Activated naive CD8-positive, alpha-beta T cell (primary cell): Measurements from ENCODE around the gene LIG1.

Source experiments
- H3K27ac Mint-ChIP-seq: one replicate; pipeline ENCODE4 v1.8.0; 2021; ENCODE audit warnings: mixed read lengths
- H3K27me3 Mint-ChIP-seq: one replicate; pipeline ENCODE4 v1.8.0; 2021; ENCODE audit warnings: mixed read lengths
- H3K36me3 Mint-ChIP-seq: one replicate; pipeline ENCODE4 v1.8.0; 2021; ENCODE audit warnings: mixed read lengths
- H3K4me1 Mint-ChIP-seq: one replicate; pipeline ENCODE4 v1.8.0; 2021; ENCODE audit warnings: low read depth, mixed read lengths
- H3K4me3 Mint-ChIP-seq: one replicate; pipeline ENCODE4 v1.8.0; 2021; ENCODE audit warnings: mild to moderate bottlenecking, mixed read lengths
- H3K9me3 Mint-ChIP-seq: one replicate; pipeline ENCODE4 v1.8.0; 2021; ENCODE audit warnings: low read depth, mixed read lengths

Gene LIG1

GRCh38 chr19:48192750-48193149 is 22.6 kb upstream of the LIG1 start:
- Mint-ChIP-seq H3K4me1 (peaks cover 8% of the 10 kb centered on the region), H3K9me3 (no peaks in the 10 kb centered on the region), H3K27ac (no peak overlapping the region), H3K36me3 (peaks cover 5% of the 10 kb centered on the region), H3K27me3 (no peaks in the 10 kb centered on the region), H3K4me3 (no peak overlapping the region)

DNA sequence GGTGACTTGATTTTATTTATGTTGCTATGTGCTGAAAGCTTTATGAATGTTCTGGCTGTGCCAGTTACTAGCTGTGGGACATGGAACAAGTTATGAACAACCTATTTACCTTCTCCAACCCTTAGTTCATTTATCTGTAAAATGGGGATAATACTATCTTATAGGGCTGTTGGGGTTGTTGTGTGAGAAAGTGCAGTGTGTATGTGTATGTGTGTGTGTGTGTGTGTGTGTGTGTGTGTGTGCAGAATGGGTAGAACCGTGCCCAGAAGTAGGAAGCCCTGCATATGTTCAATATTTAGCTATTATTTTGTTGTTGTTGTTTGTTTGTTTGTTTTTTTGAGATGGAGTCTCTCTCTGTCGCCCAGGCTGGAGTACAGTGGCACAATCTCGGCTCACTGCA is 20.7 kb upstream of the LIG1 start:
- Mint-ChIP-seq H3K4me3 (no peak overlapping the region), H3K27me3 (no peaks in the 10 kb centered on the region), H3K4me1 (peaks cover 5% of the 10 kb centered on the region), H3K36me3 (peaks cover 5% of the 10 kb centered on the region), H3K9me3 (no peaks in the 10 kb centered on the region), H3K27ac (no peak overlapping the region)

DNA sequence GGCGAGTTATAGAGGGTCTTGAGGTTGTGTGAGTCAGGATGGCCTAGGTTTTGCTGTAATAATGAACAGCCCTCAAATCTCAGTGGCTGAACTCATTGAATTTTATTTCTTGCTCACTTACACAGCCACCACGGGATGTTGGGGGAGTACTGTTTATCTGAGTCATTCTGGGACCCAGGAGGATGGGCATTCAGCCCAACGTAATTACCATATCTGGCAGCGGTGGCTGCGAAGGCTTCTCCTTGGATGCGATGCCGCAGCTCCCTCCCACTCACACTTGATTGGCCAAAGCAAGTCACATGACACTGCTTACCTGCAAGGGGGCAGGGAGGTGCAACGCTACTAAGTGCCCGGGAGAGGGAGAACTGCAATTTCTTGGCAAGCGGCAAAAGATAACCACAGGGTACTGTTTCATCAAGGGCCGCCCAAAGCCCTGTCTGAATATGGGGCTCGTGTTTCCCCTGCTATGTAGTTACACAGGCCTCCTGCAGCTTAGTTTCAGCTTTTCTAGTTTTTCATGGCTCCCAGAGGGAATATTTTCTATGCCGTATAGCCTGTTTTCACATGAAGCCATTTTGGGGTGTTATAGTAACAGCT is 20.2 kb upstream of the LIG1 start:
- no peak overlapping the region for H3K4me3 Mint-ChIP-seq
- H3K4me1 Mint-ChIP-seq = peaks cover 5% of the 10 kb centered on the region
- H3K27ac Mint-ChIP-seq = no peak overlapping the region
- H3K36me3 Mint-ChIP-seq = peaks cover 5% of the 10 kb centered on the region
- H3K27me3 Mint-ChIP-seq = no peaks in the 10 kb centered on the region
- no peaks in the 10 kb centered on the region for H3K9me3 Mint-ChIP-seq

DNA sequence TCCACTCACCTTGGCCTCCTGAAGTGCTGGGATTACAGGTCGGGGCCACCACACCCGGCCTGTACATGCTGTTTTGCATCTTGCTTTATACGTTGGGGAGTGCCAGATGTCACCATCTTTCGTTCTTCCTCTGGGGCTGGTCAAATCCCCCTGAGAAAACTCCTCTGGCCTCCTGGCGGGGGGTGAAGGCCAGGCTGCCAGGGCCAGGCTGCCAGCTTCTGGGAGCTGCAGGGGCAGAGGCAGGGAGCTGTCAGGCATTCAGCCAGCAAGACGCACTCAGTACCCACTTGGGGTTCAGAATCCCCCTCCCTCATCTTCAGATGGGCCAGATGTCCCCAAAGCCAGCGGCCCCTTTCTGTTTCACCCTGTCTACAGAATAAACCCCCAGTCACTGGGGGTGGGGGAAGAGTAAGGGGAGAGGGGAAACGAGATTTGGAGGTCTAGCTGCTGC is 16.4 kb upstream of the LIG1 start:
- no peak overlapping the region for H3K4me3 Mint-ChIP-seq
- H3K27ac Mint-ChIP-seq = no peak overlapping the region
- H3K9me3 Mint-ChIP-seq = peaks cover 2% of the 10 kb centered on the region
- H3K36me3 Mint-ChIP-seq = peaks cover 9% of the 10 kb centered on the region
- peaks cover 1% of the 10 kb centered on the region for H3K4me1 Mint-ChIP-seq
- no peaks in the 10 kb centered on the region for H3K27me3 Mint-ChIP-seq

GRCh38 chr19:48186015-48186414 is 15.9 kb upstream of the LIG1 start:
- H3K4me1 Mint-ChIP-seq = peaks cover 1% of the 10 kb centered on the region
- peaks cover 7% of the 10 kb centered on the region for H3K9me3 Mint-ChIP-seq
- no peaks in the 10 kb centered on the region for H3K27me3 Mint-ChIP-seq
- H3K4me3 Mint-ChIP-seq = no peak overlapping the region
- peaks cover 13% of the 10 kb centered on the region for H3K36me3 Mint-ChIP-seq
- H3K27ac Mint-ChIP-seq = no peak overlapping the region

DNA sequence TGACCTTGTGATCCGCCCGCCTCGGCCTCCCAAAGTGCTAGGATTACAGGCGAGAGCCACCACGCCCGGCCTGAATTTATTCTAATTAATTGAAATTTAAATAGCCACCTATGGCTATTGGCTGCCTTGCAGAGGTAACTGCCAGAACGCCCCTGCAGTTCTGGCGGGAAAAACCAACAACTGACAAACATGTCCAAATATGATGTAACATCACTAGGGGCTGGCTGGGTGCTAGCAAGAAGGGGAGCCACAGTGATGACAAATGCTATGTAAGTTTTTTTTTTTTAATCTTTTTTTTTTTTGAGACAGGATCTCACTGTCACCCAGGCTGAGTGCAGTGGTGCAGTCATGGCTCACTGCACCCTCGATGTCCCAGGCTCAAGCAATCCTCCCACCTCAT is 13.2 kb upstream of the LIG1 start:
- H3K9me3 Mint-ChIP-seq = peaks cover 7% of the 10 kb centered on the region
- H3K27ac Mint-ChIP-seq = no peak overlapping the region
- H3K4me1 Mint-ChIP-seq = no peaks in the 10 kb centered on the region
- no peaks in the 10 kb centered on the region for H3K27me3 Mint-ChIP-seq
- H3K4me3 Mint-ChIP-seq = no peak overlapping the region
- peaks cover 16% of the 10 kb centered on the region for H3K36me3 Mint-ChIP-seq

GRCh38 chr19:48182434-48182833 is 12.3 kb upstream of the LIG1 start:
- no peaks in the 10 kb centered on the region for H3K27me3 Mint-ChIP-seq
- H3K36me3 Mint-ChIP-seq = peaks cover 13% of the 10 kb centered on the region
- H3K4me1 Mint-ChIP-seq = no peaks in the 10 kb centered on the region
- H3K27ac Mint-ChIP-seq = no peak overlapping the region
- peaks cover 7% of the 10 kb centered on the region for H3K9me3 Mint-ChIP-seq
- H3K4me3 Mint-ChIP-seq = no peak overlapping the region

- Mint-ChIP-seq H3K36me3 (peaks cover 17% of the 10 kb centered on the region), H3K9me3 (peaks cover 7% of the 10 kb centered on the region), H3K27ac (no peak overlapping the region), H3K4me3 (no peak overlapping the region), H3K27me3 (no peaks in the 10 kb centered on the region), H3K4me1 (no peaks in the 10 kb centered on the region)
Observed at GRCh38 chr19:48181505-48181904, 11.4 kb upstream of the LIG1 start.

DNA sequence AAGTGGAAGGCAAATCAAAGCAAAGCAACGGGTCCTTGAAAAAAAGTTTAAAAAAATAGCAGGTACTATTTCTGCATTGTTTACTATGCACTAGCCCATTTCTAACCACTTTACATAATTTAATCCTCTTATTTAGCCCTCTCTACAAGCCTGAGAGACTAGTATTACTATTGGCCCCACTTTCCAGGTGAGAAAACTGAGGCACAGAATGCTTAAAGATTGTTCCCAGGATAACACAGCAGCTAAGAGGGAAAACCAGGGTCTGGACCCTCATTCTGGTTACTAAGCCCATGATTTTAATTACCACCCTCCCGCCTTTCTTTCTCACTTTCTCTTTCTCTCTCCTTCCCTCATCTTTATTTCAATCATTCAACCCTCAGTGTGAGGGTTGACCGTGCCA is 6.1 kb upstream of the LIG1 start:
- H3K27me3 Mint-ChIP-seq = no peaks in the 10 kb centered on the region
- no peak overlapping the region for H3K4me3 Mint-ChIP-seq
- no peak overlapping the region for H3K27ac Mint-ChIP-seq
- peaks cover 15% of the 10 kb centered on the region for H3K36me3 Mint-ChIP-seq
- H3K9me3 Mint-ChIP-seq = peaks cover 2% of the 10 kb centered on the region
- H3K4me1 Mint-ChIP-seq = peaks cover 2% of the 10 kb centered on the region

GRCh38 chr19:48175578-48175977 is 5.4 kb upstream of the LIG1 start:
- Mint-ChIP-seq H3K27me3 (no peaks in the 10 kb centered on the region), H3K4me1 (peaks cover 7% of the 10 kb centered on the region), H3K4me3 (no peak overlapping the region), H3K36me3 (peaks cover 15% of the 10 kb centered on the region), H3K27ac (no peak overlapping the region), H3K9me3 (no peaks in the 10 kb centered on the region)

DNA sequence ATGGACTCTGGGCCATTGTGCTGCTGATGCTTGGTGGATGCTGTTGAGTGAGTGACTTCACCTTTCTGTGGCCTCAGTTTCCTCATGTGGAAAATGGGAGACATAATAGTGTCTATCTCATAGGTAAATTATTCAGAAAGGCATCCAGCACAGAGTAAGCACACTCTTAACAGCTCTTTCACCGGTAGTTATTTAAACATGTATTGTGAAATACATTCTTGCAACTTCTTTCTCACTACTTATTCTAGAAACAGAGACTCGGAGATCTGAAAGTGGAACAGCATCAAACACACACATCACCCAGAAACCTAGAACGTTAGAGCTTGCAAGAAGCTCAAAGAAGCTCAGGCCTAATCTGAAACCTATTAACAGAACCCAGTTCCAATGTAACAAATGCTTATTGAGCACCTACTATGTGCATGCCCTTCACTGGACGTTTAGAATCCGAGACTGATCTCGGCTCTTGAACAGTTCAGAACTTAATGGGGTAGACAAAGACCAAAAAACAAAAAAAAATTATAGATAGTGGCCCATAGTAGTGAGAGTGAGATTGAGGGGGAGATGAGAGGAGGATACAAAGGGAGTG is 4.4 kb upstream of the LIG1 start:
- no peak overlapping the region for H3K4me3 Mint-ChIP-seq
- no peaks in the 10 kb centered on the region for H3K9me3 Mint-ChIP-seq
- H3K4me1 Mint-ChIP-seq = peaks cover 9% of the 10 kb centered on the region
- peaks cover 13% of the 10 kb centered on the region for H3K36me3 Mint-ChIP-seq
- no peak overlapping the region for H3K27ac Mint-ChIP-seq
- no peaks in the 10 kb centered on the region for H3K27me3 Mint-ChIP-seq

- H3K27ac Mint-ChIP-seq = no peak overlapping the region
- H3K4me3 Mint-ChIP-seq = peak overlapping the region; percentile 98
Observed at GRCh38 chr19:48171710-48172109, 1.6 kb upstream of the LIG1 start.

GRCh38 chr19:48170817-48171347 is 738 bp upstream of the LIG1 start:
- H3K4me3 Mint-ChIP-seq = peak overlapping the region; percentile 98
- peak overlapping the region; percentile 86 for H3K27ac Mint-ChIP-seq
- H3K36me3 Mint-ChIP-seq = peaks cover 6% of the 10 kb centered on the region
- no peaks in the 10 kb centered on the region for H3K9me3 Mint-ChIP-seq
- H3K4me1 Mint-ChIP-seq = peaks cover 22% of the 10 kb centered on the region
- no peaks in the 10 kb centered on the region for H3K27me3 Mint-ChIP-seq

More at GRCh38 chr19:48171710-48172109, 1.6 kb upstream of the LIG1 start:
- peaks cover 6% of the 10 kb centered on the region for H3K36me3 Mint-ChIP-seq
- H3K9me3 Mint-ChIP-seq = no peaks in the 10 kb centered on the region
- H3K4me1 Mint-ChIP-seq = peaks cover 20% of the 10 kb centered on the region
- no peaks in the 10 kb centered on the region for H3K27me3 Mint-ChIP-seq

DNA sequence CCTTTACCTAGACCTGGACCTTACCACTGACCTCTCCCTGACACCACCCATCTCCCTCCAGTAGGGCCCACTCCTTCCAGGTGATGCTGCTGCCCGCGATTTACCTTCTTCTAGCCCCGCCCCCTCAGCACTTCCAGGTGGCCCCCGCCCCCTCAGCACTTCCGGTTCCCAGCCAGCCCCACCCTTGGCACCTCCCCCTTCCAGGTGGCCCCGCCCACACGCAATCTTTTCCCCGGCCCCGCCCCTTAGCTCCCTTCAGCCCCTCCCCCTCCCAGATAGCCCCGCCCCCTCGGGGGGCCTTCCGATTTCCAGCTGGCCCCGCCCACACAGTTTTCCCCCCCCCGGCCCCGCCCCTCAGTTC is 586 bp downstream of the LIG1 start:
- peak overlapping the region; percentile 98 for H3K4me3 Mint-ChIP-seq
- H3K27me3 Mint-ChIP-seq = no peaks in the 10 kb centered on the region
- peaks cover 22% of the 10 kb centered on the region for H3K4me1 Mint-ChIP-seq
- no peaks in the 10 kb centered on the region for H3K9me3 Mint-ChIP-seq
- H3K27ac Mint-ChIP-seq = peak overlapping the region; percentile 100
- H3K36me3 Mint-ChIP-seq = peaks cover 3% of the 10 kb centered on the region

DNA sequence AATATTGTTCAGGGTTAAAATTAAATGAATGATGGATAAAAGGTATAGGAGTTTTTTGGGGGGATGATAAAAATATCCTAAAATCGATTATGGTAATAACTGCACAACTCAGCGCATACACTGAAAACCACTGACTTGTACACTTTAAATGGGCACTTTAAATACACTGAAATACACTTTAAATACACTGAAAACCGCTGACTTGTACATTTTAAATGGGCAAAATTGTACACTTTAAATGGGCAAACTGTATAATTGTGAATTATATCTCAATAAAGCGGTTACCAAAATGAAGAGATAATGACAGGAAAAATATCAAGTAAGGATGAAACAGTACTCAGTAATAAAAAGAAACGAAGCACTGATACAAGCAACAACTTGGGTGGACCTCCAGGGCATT is 1.5 kb downstream of the LIG1 start:
- peak overlapping the region; percentile 85 for H3K27ac Mint-ChIP-seq
- peaks cover 3% of the 10 kb centered on the region for H3K36me3 Mint-ChIP-seq
- no peaks in the 10 kb centered on the region for H3K9me3 Mint-ChIP-seq
- peaks cover 22% of the 10 kb centered on the region for H3K4me1 Mint-ChIP-seq
- no peaks in the 10 kb centered on the region for H3K27me3 Mint-ChIP-seq
- H3K4me3 Mint-ChIP-seq = peak overlapping the region; percentile 98
